MCF 10A (cell line): Measurements from ENCODE around the gene TCP11. TPM values are rescaled to one million over a fixed set of nuclear protein-coding genes. Genes with fewer than 3 reads are reported as not detected.

Experiments used
- BruUV-seq: library from RNA; stranded (reverse); fragments of 400-500 nt; replicated peaks from 2 replicates; lab custom pipeline; 2021; lab: Mats Ljungman, UMichigan
- CTCF ChIA-PET: fragments of 300-600 bp; sonication (Branson Sonifier 250); formaldehyde crosslinking; extraction: SDS; loops from one replicate; lab custom pipeline; 2021; ENCODE audit warnings: antibody characterized with exemption, inconsistent platforms; lab: Yijun Ruan, JAX
- POLR2A ChIA-PET: fragments of 300-600, 350-650 bp; sonication (Branson Sonifier 250); formaldehyde crosslinking; extraction: SDS; loops from one replicate; lab custom pipeline; 2020; ENCODE audit warnings: antibody characterized with exemption, inconsistent platforms; lab: Yijun Ruan, JAX
- DNase-seq: peaks from one replicate; pipeline ENCODE4 v3.0.0-alpha.2; 2018; ENCODE audit not compliant: unreplicated experiment
- H3K27ac Mint-ChIP-seq: one replicate; pipeline ENCODE4 v1.8.0; 2022; ENCODE audit warnings: mild to moderate bottlenecking, low read depth, mixed read lengths; ENCODE audit not compliant: unreplicated experiment
- H3K27me3 Mint-ChIP-seq: one replicate; pipeline ENCODE4 v1.8.0; 2022; ENCODE audit warnings: mixed read lengths; ENCODE audit not compliant: insufficient read depth, unreplicated experiment
- H3K36me3 Mint-ChIP-seq: one replicate; pipeline ENCODE4 v1.8.0; 2022; ENCODE audit warnings: mild to moderate bottlenecking, moderate library complexity, mixed read lengths; ENCODE audit not compliant: insufficient read depth, unreplicated experiment
- H3K4me1 Mint-ChIP-seq: one replicate; pipeline ENCODE4 v1.8.0; 2022; ENCODE audit warnings: mixed read lengths; ENCODE audit not compliant: insufficient read depth, unreplicated experiment
- H3K4me3 Mint-ChIP-seq: one replicate; pipeline ENCODE4 v1.8.0; 2022; ENCODE audit warnings: mild to moderate bottlenecking, moderate library complexity, mixed read lengths; ENCODE audit not compliant: unreplicated experiment
- H3K9me3 Mint-ChIP-seq: one replicate; pipeline ENCODE4 v1.8.0; 2022; ENCODE audit warnings: mixed read lengths; ENCODE audit not compliant: unreplicated experiment
- CTCF ChIP-seq: fragments of 200-600 bp; IDR thresholded peaks from one replicate; pipeline ENCODE4 v1.8.0; 2022; ENCODE audit warnings: antibody characterized with exemption, mild to moderate bottlenecking; ENCODE audit not compliant: unreplicated experiment
- intact Hi-C: fragments of 100-400 bp; cut with micrococcal nuclease; formaldehyde crosslinking; loops from 2 replicates; pipeline ENCODE4 v1.14.1; 2022
- total RNA-seq: library from RNA; stranded (reverse); gene quantifications from 2 replicates; pipeline ENCODE4 v1.2.3, GENCODE V29; 2022

The TCP11 gene
- total RNA-seq, 1 experiment from 2014 or later: not detected

- Mint-ChIP-seq H3K4me3 (no peak overlapping the region), H3K27me3 (no peaks in the 10 kb centered on the region), H3K9me3 (no peaks in the 10 kb centered on the region), H3K36me3 (no peaks in the 10 kb centered on the region), H3K4me1 (peaks cover 13% of the 10 kb centered on the region), H3K27ac (no peak overlapping the region)
- DNase-seq: no peak
- intact Hi-C loops: no loop called here
- ChIA-PET CTCF (interaction anchor here (0.6 to 7.2 kb wide), 6 partner anchors 10 to 689 kb away, joined by 3 to 171 read pairs (median 8); no protein-coding TSS in a partner anchor), POLR2A (no interaction called here)
- no peak for TF ChIP-seq CTCF
- BruUV-seq: no TSS peak
Observed at GRCh38 chr6:35149891-35150566, 8.9 kb upstream of the TCP11 start.

DNA sequence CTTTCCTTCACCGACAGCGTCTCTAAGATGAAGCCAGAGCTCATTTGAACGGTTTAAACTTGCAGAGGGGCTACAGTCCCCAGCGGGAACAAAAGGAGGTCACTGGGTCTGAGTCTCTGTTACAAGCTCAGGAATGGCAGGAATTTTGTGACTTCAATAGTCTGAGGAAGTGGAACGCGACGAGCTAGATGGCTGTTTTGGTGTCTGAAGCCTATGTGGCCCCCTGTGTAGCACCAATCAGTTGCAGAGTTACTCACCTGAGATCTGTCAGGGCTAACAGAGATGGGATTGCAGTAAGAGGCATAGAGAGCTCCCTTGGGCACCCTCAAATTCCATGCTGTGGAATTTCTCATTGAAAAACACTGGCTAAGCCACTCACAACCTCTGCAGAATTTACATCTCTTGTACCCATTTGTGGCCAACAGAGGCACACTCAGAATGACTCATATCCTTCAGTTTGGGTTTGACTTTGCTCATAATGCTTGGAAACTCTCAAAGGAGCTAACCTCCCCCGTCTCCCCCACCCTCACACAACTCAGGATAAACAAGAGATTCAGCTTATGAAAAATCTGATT lies 7.1 kb upstream of the TCP11 start:
- Mint-ChIP-seq H3K27ac (no peak overlapping the region), H3K27me3 (no peaks in the 10 kb centered on the region), H3K36me3 (no peaks in the 10 kb centered on the region), H3K4me3 (no peak overlapping the region), H3K4me1 (peaks cover 13% of the 10 kb centered on the region), H3K9me3 (no peaks in the 10 kb centered on the region)
- DNase-seq: peak; percentile 53
- ChIA-PET POLR2A (interaction anchor here (0.8 kb wide), 1 partner anchor 56 kb away, joined by 3 read pairs; no protein-coding TSS in a partner anchor), CTCF (interaction anchor here (0.5 to 7.2 kb wide), 8 partner anchors 8 to 622 kb away, joined by 3 to 171 read pairs (median 6); no protein-coding TSS in a partner anchor)
- intact Hi-C loops: no loop called here
- BruUV-seq: no TSS peak
- no peak for TF ChIP-seq CTCF

DNA sequence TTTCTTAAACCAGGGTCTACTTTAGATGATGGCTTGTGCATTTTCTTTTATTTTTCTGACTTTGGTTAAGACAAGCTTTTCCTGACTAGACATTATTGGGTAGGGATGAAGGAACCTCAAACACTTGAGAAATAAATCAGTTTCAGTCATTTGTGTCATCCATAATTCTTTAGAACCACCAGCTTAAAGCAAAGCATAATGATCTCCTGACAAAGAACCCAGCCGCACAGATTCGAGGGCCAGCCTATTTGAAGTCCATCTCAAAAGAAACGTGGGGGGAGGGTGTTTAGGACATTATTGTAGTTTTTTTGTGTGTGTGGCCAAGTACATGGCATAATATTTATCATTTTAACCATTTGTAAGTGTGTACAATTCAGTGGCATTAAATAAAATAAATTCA lies 6.3 kb upstream of the TCP11 start:
- no peak for DNase-seq
- Mint-ChIP-seq H3K4me3 (no peak overlapping the region), H3K4me1 (peaks cover 15% of the 10 kb centered on the region), H3K27ac (no peak overlapping the region), H3K9me3 (no peaks in the 10 kb centered on the region), H3K27me3 (no peaks in the 10 kb centered on the region), H3K36me3 (no peaks in the 10 kb centered on the region)
- ChIA-PET POLR2A (interaction anchor here (0.6 to 2.0 kb wide), 3 partner anchors 9 to 58 kb away, joined by 3 to 12 read pairs (median 4); no protein-coding TSS in a partner anchor), CTCF (interaction anchor here (0.5 to 7.2 kb wide), 12 partner anchors 10 to 406 kb away, joined by 3 to 171 read pairs (median 5); partner anchors contain the start of gene ZNF76)
- intact Hi-C loops: no loop called here
- no TSS peak for BruUV-seq
- TF ChIP-seq CTCF: no peak

GRCh38 chr6:35147026-35147425 lies 5.9 kb upstream of the TCP11 start:
- Mint-ChIP-seq H3K4me3 (no peak overlapping the region), H3K4me1 (peaks cover 17% of the 10 kb centered on the region), H3K27ac (no peak overlapping the region), H3K27me3 (no peaks in the 10 kb centered on the region), H3K36me3 (no peaks in the 10 kb centered on the region), H3K9me3 (no peaks in the 10 kb centered on the region)
- TF ChIP-seq CTCF: no peak
- intact Hi-C loops: no loop called here
- no TSS peak for BruUV-seq
- POLR2A ChIA-PET: interaction anchor here (0.6 to 2.0 kb wide), 4 partner anchors 9 to 112 kb away, joined by 3 to 12 read pairs (median 4); partner anchors contain the start of gene ZNF76
- CTCF ChIA-PET: interaction anchor here (0.6 to 7.2 kb wide), 18 partner anchors 10 to 405 kb away, joined by 3 to 171 read pairs (median 5); partner anchors contain the start of gene ZNF76
- no peak for DNase-seq
